ENCODE results near the gene ERO1B. TPM values are rescaled to one million over a fixed set of nuclear protein-coding genes. Genes with fewer than 3 reads are reported as not detected.

Gene ERO1B
- total RNA-seq, 1 experiment from 2014 or later: 9.6 TPM

DNA sequence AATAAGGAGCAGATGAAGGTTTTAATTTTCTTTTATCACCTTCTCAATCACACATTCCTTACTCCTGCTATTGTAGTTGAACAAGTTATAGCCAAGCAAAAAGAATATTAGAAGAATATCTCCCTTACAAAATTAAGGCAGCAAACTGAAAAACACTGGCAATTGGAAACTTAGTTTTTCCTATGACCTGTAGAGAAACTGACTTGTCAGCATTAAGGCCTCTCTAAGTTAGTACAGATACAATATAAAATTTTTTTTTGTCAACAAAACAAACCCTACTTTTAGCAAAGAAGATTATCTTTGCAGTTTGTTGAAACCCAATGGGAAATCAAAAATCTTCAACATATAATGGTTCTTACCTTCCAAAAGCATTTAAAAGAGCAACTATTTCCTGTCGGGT is 61.3 kb downstream of the ERO1B start:
- intact Hi-C loops (cut with micrococcal nuclease): no loop called here
- Mint-ChIP-seq H3K27ac (ENCODE audit: low read depth, unreplicated experiment) (no peak overlapping the region), H3K4me1 (ENCODE audit: insufficient read depth, unreplicated experiment) (no peaks in the 10 kb centered on the region), H3K36me3 (ENCODE audit: insufficient read depth, unreplicated experiment) (peaks cover 6% of the 10 kb centered on the region), H3K4me3 (ENCODE audit: unreplicated experiment) (no peak overlapping the region), H3K27me3 (ENCODE audit: insufficient read depth, unreplicated experiment) (no peaks in the 10 kb centered on the region), H3K9me3 (ENCODE audit: unreplicated experiment) (no peaks in the 10 kb centered on the region)
- DNase-seq (ENCODE audit: unreplicated experiment): no peak
- TF ChIP-seq CTCF (IDR thresholded peaks at IDR 0.05; ENCODE audit: unreplicated experiment): no peak
- CTCF ChIA-PET: no interaction called here
- BruUV-seq (replicated peaks): no TSS peak
- POLR2A ChIA-PET: no interaction called here

- intact Hi-C loops (cut with micrococcal nuclease): no loop called here
- no peaks in the 10 kb centered on the region for H3K4me1 Mint-ChIP-seq (ENCODE audit: insufficient read depth, unreplicated experiment)
- no peak for TF ChIP-seq CTCF (IDR thresholded peaks at IDR 0.05; ENCODE audit: unreplicated experiment)
- no TSS peak for BruUV-seq (replicated peaks)
- CTCF ChIA-PET: no interaction called here
- H3K27ac Mint-ChIP-seq (ENCODE audit: low read depth, unreplicated experiment): no peak overlapping the region
- no peak for DNase-seq (ENCODE audit: unreplicated experiment)
- H3K27me3 Mint-ChIP-seq (ENCODE audit: insufficient read depth, unreplicated experiment): no peaks in the 10 kb centered on the region
- POLR2A ChIA-PET: interaction anchor here (0.6 kb wide), 1 partner anchor 38 kb away, joined by 3 read pairs; no protein-coding TSS in a partner anchor
- peaks cover 9% of the 10 kb centered on the region for H3K36me3 Mint-ChIP-seq (ENCODE audit: insufficient read depth, unreplicated experiment)
- no peak overlapping the region for H3K4me3 Mint-ChIP-seq (ENCODE audit: unreplicated experiment)
- no peaks in the 10 kb centered on the region for H3K9me3 Mint-ChIP-seq (ENCODE audit: unreplicated experiment)
Observed at GRCh38 chr1:236214761-236215160, 67.0 kb downstream of the ERO1B start.

GRCh38 chr1:236213534-236213933 is 68.2 kb downstream of the ERO1B start:
- ChIA-PET POLR2A (interaction anchor here (0.7 kb wide), 1 partner anchor 18 kb away, joined by 4 read pairs; no protein-coding TSS in a partner anchor), CTCF (interaction anchor here (0.6 kb wide), 1 partner anchor 33 kb away, joined by 5 read pairs; no protein-coding TSS in a partner anchor)
- Mint-ChIP-seq H3K4me1 (ENCODE audit: insufficient read depth, unreplicated experiment) (no peaks in the 10 kb centered on the region), H3K4me3 (ENCODE audit: unreplicated experiment) (no peak overlapping the region), H3K9me3 (ENCODE audit: unreplicated experiment) (no peaks in the 10 kb centered on the region), H3K27ac (ENCODE audit: low read depth, unreplicated experiment) (no peak overlapping the region), H3K27me3 (ENCODE audit: insufficient read depth, unreplicated experiment) (no peaks in the 10 kb centered on the region), H3K36me3 (ENCODE audit: insufficient read depth, unreplicated experiment) (peaks cover 9% of the 10 kb centered on the region)
- intact Hi-C loops (cut with micrococcal nuclease): no loop called here
- no peak for TF ChIP-seq CTCF (IDR thresholded peaks at IDR 0.05; ENCODE audit: unreplicated experiment)
- BruUV-seq (replicated peaks): no TSS peak
- DNase-seq (ENCODE audit: unreplicated experiment): no peak

DNA sequence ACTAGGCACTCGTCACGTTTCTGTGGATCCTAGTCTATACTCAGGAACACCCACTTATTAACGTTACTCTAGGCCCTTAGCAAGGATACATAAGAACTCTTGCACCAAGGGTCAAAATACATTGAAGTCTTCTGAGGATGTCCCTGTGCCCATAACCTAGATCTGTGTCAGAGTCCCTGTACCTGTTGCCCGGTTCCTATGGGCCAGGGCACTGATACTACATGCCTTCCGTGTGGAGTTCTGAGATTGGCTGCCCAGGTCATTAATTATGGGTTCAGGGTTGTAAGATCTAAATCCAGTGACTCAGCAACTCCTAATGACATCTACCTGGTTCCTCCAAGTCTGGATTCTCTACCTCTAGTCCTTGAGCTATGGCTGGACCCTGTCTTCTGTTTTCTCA is 69.9 kb downstream of the ERO1B start:
- DNase-seq (ENCODE audit: unreplicated experiment): no peak
- no peak overlapping the region for H3K27ac Mint-ChIP-seq (ENCODE audit: low read depth, unreplicated experiment)
- H3K9me3 Mint-ChIP-seq (ENCODE audit: unreplicated experiment): no peaks in the 10 kb centered on the region
- ChIA-PET CTCF (interaction anchor here (0.6 kb wide), 1 partner anchor 42 kb away, joined by 3 read pairs; no protein-coding TSS in a partner anchor), POLR2A (no interaction called here)
- no TSS peak for BruUV-seq (replicated peaks)
- intact Hi-C loops (cut with micrococcal nuclease): no loop called here
- H3K4me3 Mint-ChIP-seq (ENCODE audit: unreplicated experiment): no peak overlapping the region
- H3K27me3 Mint-ChIP-seq (ENCODE audit: insufficient read depth, unreplicated experiment): no peaks in the 10 kb centered on the region
- H3K36me3 Mint-ChIP-seq (ENCODE audit: insufficient read depth, unreplicated experiment): peaks cover 9% of the 10 kb centered on the region
- H3K4me1 Mint-ChIP-seq (ENCODE audit: insufficient read depth, unreplicated experiment): no peaks in the 10 kb centered on the region
- no peak for TF ChIP-seq CTCF (IDR thresholded peaks at IDR 0.05; ENCODE audit: unreplicated experiment)

All from MCF 10A (cell line).